Endodermal cell (in vitro differentiated cells): ENCODE measurements around the gene RIMS1. TPM values are rescaled to one million over a fixed set of nuclear protein-coding genes. Genes with fewer than 3 reads are reported as not detected.

Source experiments
- DNase-seq: peaks from one replicate; pipeline ENCODE4 v3.0.0-alpha.2; 2017
- H3K27ac ChIP-seq: 2 replicates; pipeline ENCODE4 v1.5.1; 2013; ENCODE audit warnings: mild to moderate bottlenecking, low read depth, low read length, moderate library complexity
- H3K27me3 ChIP-seq: 2 replicates; pipeline ENCODE4 v1.6.1; 2013; ENCODE audit warnings: mild to moderate bottlenecking, low read length, moderate library complexity; ENCODE audit not compliant: insufficient read depth, control insufficient read depth, poor library complexity, severe bottlenecking
- H3K36me3 ChIP-seq: 2 replicates; pipeline ENCODE4 v1.7.0; 2013; ENCODE audit warnings: mild to moderate bottlenecking, low read length, moderate library complexity; ENCODE audit not compliant: control insufficient read depth, insufficient read depth
- H3K4me1 ChIP-seq: one replicate; pipeline ENCODE4 v1.7.0; 2013; ENCODE audit warnings: low read length; ENCODE audit not compliant: control insufficient read depth, insufficient read depth
- H3K4me3 ChIP-seq: 2 replicates; pipeline ENCODE4 v1.5.1; 2013; ENCODE audit warnings: mild to moderate bottlenecking, low read length, moderate library complexity
- H3K9ac ChIP-seq: 2 replicates; pipeline ENCODE4 v1.6.1; 2013; ENCODE audit warnings: mild to moderate bottlenecking, low read length, moderate library complexity; ENCODE audit not compliant: poor library complexity, severe bottlenecking; ENCODE audit errors: extremely low read depth
- H3K9me3 ChIP-seq: 2 replicates; pipeline ENCODE4 v1.6.1; 2013; ENCODE audit warnings: mild to moderate bottlenecking, low read length, moderate library complexity; ENCODE audit not compliant: control insufficient read depth
- H3K27ac Mint-ChIP-seq: 2 replicates; pipeline ENCODE4 v1.8.0; 2020; ENCODE audit warnings: mixed read lengths
- H3K27me3 Mint-ChIP-seq: 2 replicates; pipeline ENCODE4 v1.8.0; 2021; ENCODE audit warnings: mild to moderate bottlenecking, mixed read lengths; ENCODE audit not compliant: insufficient read depth
- H3K36me3 Mint-ChIP-seq: 2 replicates; pipeline ENCODE4 v1.8.0; 2020; ENCODE audit warnings: low read depth, mixed read lengths
- H3K4me1 Mint-ChIP-seq: 2 replicates; pipeline ENCODE4 v1.8.0; 2020; ENCODE audit warnings: mixed read lengths
- H3K4me3 Mint-ChIP-seq: 2 replicates; pipeline ENCODE4 v1.8.0; 2020; ENCODE audit warnings: mild to moderate bottlenecking, moderate library complexity, mixed read lengths
- H3K9me3 Mint-ChIP-seq: 2 replicates; pipeline ENCODE4 v1.8.0; 2020; ENCODE audit warnings: mild to moderate bottlenecking, mixed read lengths
- CTCF ChIP-seq: fragments of 200-600 bp; sonication (generic); conservative IDR thresholded peaks from 2 replicates; pipeline ENCODE4 v1.5.0; 2021; ENCODE audit warnings: antibody characterized with exemption, mild to moderate bottlenecking
- WGBS, 2 experiments: methylation state at CpG; one replicate each; pipeline versions ENCODE4 v1.1.5 to v1.1.7; 2013; ENCODE audit warnings: missing lambda C conversion rate in 2 of 2, mixed read lengths in 1 of 2; ENCODE audit not compliant: insufficient coverage in 1 of 2, insufficient read length in 1 of 2; 5-methylcytosine and 5-hydroxymethylcytosine counted together
- total RNA-seq, 2 donors: library from RNA; stranded (reverse); fragmentation: NEBNext Ultra II Directional in 1 of 2; extraction: Animal tissue kit (Norgen Biotek cat#: 25700) in 1 of 2; gene quantifications; 2 replicates in 1 of 2; 3 replicates in 1 of 2; pipeline ENCODE4 v1.2.1, GENCODE V29; 2021

Gene RIMS1
- total RNA-seq, 2 donors from 2014 or later: 1.1 to 1.6 TPM

- DNase-seq: peak; percentile 91
- Histone ChIP-seq H3K27ac (no peak overlapping the region), H3K9ac (no peak overlapping the region), H3K4me1 (no peaks in the 10 kb centered on the region), H3K4me3 (no peak overlapping the region), H3K9me3 (no peaks in the 10 kb centered on the region), H3K27me3 (no peaks in the 10 kb centered on the region), H3K36me3 (no peaks in the 10 kb centered on the region)
- Mint-ChIP-seq H3K27me3 (no peaks in the 10 kb centered on the region), H3K4me3 (no peak overlapping the region), H3K36me3 (no peaks in the 10 kb centered on the region), H3K9me3 (no peaks in the 10 kb centered on the region), H3K4me1 (no peaks in the 10 kb centered on the region), H3K27ac (no peak overlapping the region)
- peak; percentile 80 for TF ChIP-seq CTCF
- 16 to 27% methylated on average over 2 of the region's 2 CpGs for WGBS, 2 experiments
These were observed 331.8 kb downstream of the RIMS1 start for GRCh38 chr6:72218125-72218524.

- H3K27ac Mint-ChIP-seq: no peak overlapping the region
- H3K4me1 Mint-ChIP-seq: no peaks in the 10 kb centered on the region
- H3K4me3 Mint-ChIP-seq: no peak overlapping the region
- Histone ChIP-seq H3K27me3 (no peaks in the 10 kb centered on the region), H3K27ac (no peak overlapping the region), H3K36me3 (no peaks in the 10 kb centered on the region), H3K9me3 (no peaks in the 10 kb centered on the region), H3K9ac (no peak overlapping the region), H3K4me3 (no peak overlapping the region), H3K4me1 (no peaks in the 10 kb centered on the region)
- H3K9me3 Mint-ChIP-seq: no peaks in the 10 kb centered on the region
- DNase-seq: no peak
- H3K36me3 Mint-ChIP-seq: no peaks in the 10 kb centered on the region
- H3K27me3 Mint-ChIP-seq: no peaks in the 10 kb centered on the region
- no peak for TF ChIP-seq CTCF
These were observed 333.2 kb downstream of the RIMS1 start for GRCh38 chr6:72219536-72219935.

GRCh38 chr6:72238021-72238420 lies 351.7 kb downstream of the RIMS1 start:
- Histone ChIP-seq H3K9ac (no peak overlapping the region), H3K4me1 (no peaks in the 10 kb centered on the region), H3K9me3 (no peaks in the 10 kb centered on the region), H3K27me3 (no peaks in the 10 kb centered on the region), H3K36me3 (no peaks in the 10 kb centered on the region), H3K4me3 (no peak overlapping the region), H3K27ac (no peak overlapping the region)
- Mint-ChIP-seq H3K9me3 (no peaks in the 10 kb centered on the region), H3K4me3 (no peak overlapping the region), H3K4me1 (no peaks in the 10 kb centered on the region), H3K27me3 (no peaks in the 10 kb centered on the region), H3K36me3 (no peaks in the 10 kb centered on the region), H3K27ac (no peak overlapping the region)
- no peak for DNase-seq
- WGBS, 2 experiments: no CpG with 5 or more reads among the region's 1 CpG
- TF ChIP-seq CTCF: no peak
